CD4-positive, alpha-beta memory T cell (primary cell): ENCODE results near the gene PVALB. TPM values are rescaled to one million over a fixed set of nuclear protein-coding genes. Genes with fewer than 3 reads are reported as not detected.

ENCODE experiments used
- CTCF ChIA-PET: fragments of 350-600 bp; sonication (Branson Sonifier 250); formaldehyde crosslinking; loops from one replicate; lab custom pipeline; 2021; ENCODE audit warnings: inconsistent platforms; ENCODE audit not compliant: partially characterized antibody; lab: Charles Lee
- POLR2A ChIA-PET: fragments of 350-600 bp; sonication (Branson Sonifier 250); formaldehyde crosslinking; loops from one replicate; lab custom pipeline; 2021; ENCODE audit not compliant: partially characterized antibody; lab: Charles Lee
- DNase-seq, 5 donors: peaks; one replicate each; pipeline versions ENCODE4 v3.0.0 to v3.0.0-alpha.2; 2020 to 2022; ENCODE audit warnings: mixed read lengths in 1 of 5
- H3K27ac ChIP-seq: one replicate; pipeline ENCODE4 v1.7.0; 2013; ENCODE audit warnings: low read depth, low read length
- H3K27me3 ChIP-seq: 2 replicates; pipeline ENCODE4 v1.7.0; 2013; ENCODE audit warnings: mild to moderate bottlenecking, low read length, moderate library complexity; ENCODE audit not compliant: insufficient read depth
- H3K36me3 ChIP-seq: 2 replicates; pipeline ENCODE4 v1.7.0; 2013; ENCODE audit warnings: mild to moderate bottlenecking, low read length, moderate library complexity; ENCODE audit not compliant: insufficient read depth
- H3K4me1 ChIP-seq: 2 replicates; pipeline ENCODE4 v1.7.0; 2013; ENCODE audit warnings: mild to moderate bottlenecking, low read length, moderate library complexity; ENCODE audit not compliant: insufficient read depth
- H3K4me3 ChIP-seq, 2 donors: one replicate each; pipeline ENCODE4 v1.7.0; 2013; ENCODE audit warnings: low read length in 2 of 2, mild to moderate bottlenecking in 1 of 2
- H3K9me3 ChIP-seq, 2 donors: one replicate each; pipeline ENCODE4 v1.7.0; 2013; ENCODE audit warnings: low read length in 2 of 2, control low read depth in 1 of 2; ENCODE audit not compliant: control insufficient read depth in 1 of 2
- H3K27ac Mint-ChIP-seq, 7 donors: one replicate each; pipeline ENCODE4 v1.8.0; 2020 to 2021; ENCODE audit warnings: mixed read lengths in 7 of 7, mild to moderate bottlenecking in 6 of 7, inconsistent platforms in 3 of 7, moderate library complexity in 3 of 7
- H3K27me3 Mint-ChIP-seq, 2 donors: one replicate each; pipeline ENCODE4 v1.8.0; 2020 to 2021; ENCODE audit warnings: mixed read lengths in 2 of 2
- H3K36me3 Mint-ChIP-seq, 2 donors: one replicate each; pipeline ENCODE4 v1.8.0; 2020 to 2021; ENCODE audit warnings: mixed read lengths in 2 of 2, inconsistent platforms in 1 of 2, mild to moderate bottlenecking in 1 of 2
- H3K4me1 Mint-ChIP-seq, 4 donors: one replicate each; pipeline ENCODE4 v1.8.0; 2020 to 2021; ENCODE audit warnings: mixed read lengths in 4 of 4, mild to moderate bottlenecking in 1 of 4
- H3K4me3 Mint-ChIP-seq, 8 donors: one replicate each; pipeline ENCODE4 v1.8.0; 2020 to 2021; ENCODE audit warnings: mixed read lengths in 8 of 8, mild to moderate bottlenecking in 7 of 8, moderate library complexity in 6 of 8, inconsistent platforms in 3 of 8
- H3K9me3 Mint-ChIP-seq, 8 donors: one replicate each; pipeline ENCODE4 v1.8.0; 2020 to 2021; ENCODE audit warnings: mixed read lengths in 8 of 8, mild to moderate bottlenecking in 5 of 8, inconsistent platforms in 3 of 8, moderate library complexity in 1 of 8
- intact Hi-C: fragments of 100-400 bp; cut with micrococcal nuclease; formaldehyde crosslinking; loops from one replicate; pipeline ENCODE4 v1.15.1; 2023
- polyA plus RNA-seq, 2 donors: library from polyadenylated mRNA; unstranded; fragments of 300-500 nt; fragmentation: Illumina TruSeq; gene quantifications; one replicate each; pipeline ENCODE4 v1.2.3, GENCODE V29; 2021
- total RNA-seq, 2 experiments: library from RNA; stranded (reverse); gene quantifications; one replicate each; pipeline ENCODE4 v1.2.3, GENCODE V29; 2021

PVALB gene
- total and polyA plus RNA-seq, 4 experiments from 2014 or later, result not detected

GRCh38 chr22:36803358-36803757 lies 13.5 kb downstream of the PVALB start:
- no peak overlapping the region for H3K4me3 ChIP-seq
- H3K9me3 ChIP-seq, result no peaks in the 10 kb centered on the region
- no peaks in the 10 kb centered on the region for H3K36me3 ChIP-seq
- H3K27ac ChIP-seq, result no peak overlapping the region
- ChIA-PET CTCF (no interaction called here), POLR2A (no interaction called here)
- Mint-ChIP-seq H3K4me1 (peaks cover 6 to 14% (median 7%) of the 10 kb centered on the region in 4 donors), H3K9me3 (no peaks in the 10 kb centered on the region), H3K27ac (no peak overlapping the region), H3K27me3 (peaks cover 3 to 18% of the 10 kb centered on the region in 2 donors), H3K36me3 (no peaks in the 10 kb centered on the region), H3K4me3 (no peak overlapping the region)
- DNase-seq, result no peak
- intact Hi-C loops, result no loop called here
- H3K4me1 ChIP-seq, result peaks cover 6% of the 10 kb centered on the region
- no peaks in the 10 kb centered on the region for H3K27me3 ChIP-seq

DNA sequence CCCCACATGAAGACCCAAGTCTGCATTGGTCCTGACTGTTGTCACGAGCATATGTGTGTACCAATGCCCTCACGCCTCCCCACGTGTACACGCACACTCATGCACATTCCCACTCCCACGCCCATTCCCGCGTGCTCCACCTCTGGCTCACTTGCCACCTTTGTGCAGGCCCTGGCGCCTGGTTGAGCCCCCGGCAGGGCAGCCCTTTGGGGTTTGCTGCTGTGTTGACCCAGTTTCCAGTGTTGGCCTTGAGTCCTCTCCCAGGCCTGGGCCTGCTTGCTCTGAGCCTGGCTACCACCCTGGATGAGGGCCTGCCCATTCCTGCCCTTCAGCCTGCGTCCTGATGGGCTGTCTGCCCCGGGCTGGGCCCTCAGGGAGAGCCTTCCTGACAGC lies 18.2 kb downstream of the PVALB start:
- peaks cover 2 to 13% of the 10 kb centered on the region in 2 donors for H3K27me3 Mint-ChIP-seq
- intact Hi-C loops, result no loop called here
- no peaks in the 10 kb centered on the region for H3K9me3 Mint-ChIP-seq
- CTCF ChIA-PET, result no interaction called here
- POLR2A ChIA-PET, result no interaction called here
- H3K4me1 Mint-ChIP-seq, result no peaks in the 10 kb centered on the region
- Histone ChIP-seq H3K9me3 (no peaks in the 10 kb centered on the region), H3K27ac (no peak overlapping the region), H3K4me3 (no peak overlapping the region), H3K4me1 (no peaks in the 10 kb centered on the region), H3K36me3 (no peaks in the 10 kb centered on the region), H3K27me3 (no peaks in the 10 kb centered on the region)
- H3K4me3 Mint-ChIP-seq, result peak overlapping the region in 1 of 8 donors; percentile 16
- H3K27ac Mint-ChIP-seq, result no peak overlapping the region
- no peak for DNase-seq
- no peaks in the 10 kb centered on the region for H3K36me3 Mint-ChIP-seq

GRCh38 chr22:36797911-36798673 lies 18.7 kb downstream of the PVALB start:
- no peaks in the 10 kb centered on the region for H3K9me3 ChIP-seq
- POLR2A ChIA-PET, result no interaction called here
- H3K4me1 ChIP-seq, result no peaks in the 10 kb centered on the region
- H3K36me3 ChIP-seq, result no peaks in the 10 kb centered on the region
- Mint-ChIP-seq H3K4me3 (no peak overlapping the region), H3K36me3 (no peaks in the 10 kb centered on the region), H3K27me3 (peaks cover 0 to 9% of the 10 kb centered on the region in 2 donors), H3K4me1 (no peaks in the 10 kb centered on the region), H3K9me3 (no peaks in the 10 kb centered on the region), H3K27ac (no peak overlapping the region)
- H3K27ac ChIP-seq, result no peak overlapping the region
- H3K27me3 ChIP-seq, result no peaks in the 10 kb centered on the region
- intact Hi-C loops, result no loop called here
- CTCF ChIA-PET, result no interaction called here
- no peak for DNase-seq
- H3K4me3 ChIP-seq, result no peak overlapping the region

- Mint-ChIP-seq H3K27me3 (peaks cover 0 to 7% of the 10 kb centered on the region in 2 donors), H3K4me3 (no peak overlapping the region), H3K4me1 (no peaks in the 10 kb centered on the region), H3K27ac (no peak overlapping the region), H3K36me3 (no peaks in the 10 kb centered on the region), H3K9me3 (no peaks in the 10 kb centered on the region)
- Histone ChIP-seq H3K36me3 (no peaks in the 10 kb centered on the region), H3K27me3 (no peaks in the 10 kb centered on the region), H3K4me1 (no peaks in the 10 kb centered on the region), H3K27ac (no peak overlapping the region), H3K4me3 (no peak overlapping the region), H3K9me3 (no peaks in the 10 kb centered on the region)
- no peak for DNase-seq
- intact Hi-C loops, result no loop called here
- CTCF ChIA-PET, result no interaction called here
- POLR2A ChIA-PET, result no interaction called here
Observed at GRCh38 chr22:36797374-36797773, 19.5 kb downstream of the PVALB start.

DNA sequence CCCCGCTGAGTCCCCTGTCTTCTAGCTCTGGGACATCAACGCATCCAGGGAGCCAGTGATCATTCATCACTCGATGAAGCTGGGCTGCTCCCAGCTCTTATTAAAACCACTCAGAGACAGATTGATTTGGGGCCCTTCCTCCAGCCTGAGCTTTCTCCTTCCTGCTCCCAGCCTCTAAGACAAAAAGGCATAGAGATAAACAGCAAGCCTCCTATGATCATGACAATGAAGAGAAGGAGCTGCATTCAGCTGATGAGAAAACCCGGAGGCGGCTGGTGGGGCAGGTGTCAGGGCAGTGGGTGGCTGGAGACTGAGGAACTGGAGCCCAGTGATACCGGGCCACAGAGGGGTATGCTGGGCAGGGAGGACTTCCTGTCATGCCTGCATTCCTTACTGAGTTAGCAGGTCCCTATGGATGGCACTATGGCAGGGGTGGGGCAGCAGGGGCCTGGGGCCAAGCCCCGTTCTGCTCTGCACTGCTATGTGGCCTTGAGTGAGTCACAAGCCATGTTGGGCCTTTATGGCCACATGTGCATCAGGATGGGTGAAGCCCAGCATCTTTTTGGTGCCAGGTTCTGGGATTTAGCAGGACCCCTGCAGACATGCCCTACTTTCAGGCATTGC lies 20.2 kb downstream of the PVALB start:
- intact Hi-C loops, result no loop called here
- H3K4me3 Mint-ChIP-seq, result no peak overlapping the region
- H3K27me3 ChIP-seq, result no peaks in the 10 kb centered on the region
- peaks cover 0 to 7% of the 10 kb centered on the region in 2 donors for H3K27me3 Mint-ChIP-seq
- CTCF ChIA-PET, result no interaction called here
- H3K27ac Mint-ChIP-seq, result no peak overlapping the region
- POLR2A ChIA-PET, result no interaction called here
- H3K36me3 Mint-ChIP-seq, result no peaks in the 10 kb centered on the region
- no peaks in the 10 kb centered on the region for H3K36me3 ChIP-seq
- DNase-seq, result no peak
- no peaks in the 10 kb centered on the region for H3K9me3 Mint-ChIP-seq
- no peaks in the 10 kb centered on the region for H3K4me1 Mint-ChIP-seq
- H3K9me3 ChIP-seq, result no peaks in the 10 kb centered on the region
- no peak overlapping the region for H3K27ac ChIP-seq
- no peak overlapping the region for H3K4me3 ChIP-seq
- H3K4me1 ChIP-seq, result no peaks in the 10 kb centered on the region

- CTCF ChIA-PET, result no interaction called here
Observed at GRCh38 chr22:36795633-36796032, 21.2 kb downstream of the PVALB start.

DNA sequence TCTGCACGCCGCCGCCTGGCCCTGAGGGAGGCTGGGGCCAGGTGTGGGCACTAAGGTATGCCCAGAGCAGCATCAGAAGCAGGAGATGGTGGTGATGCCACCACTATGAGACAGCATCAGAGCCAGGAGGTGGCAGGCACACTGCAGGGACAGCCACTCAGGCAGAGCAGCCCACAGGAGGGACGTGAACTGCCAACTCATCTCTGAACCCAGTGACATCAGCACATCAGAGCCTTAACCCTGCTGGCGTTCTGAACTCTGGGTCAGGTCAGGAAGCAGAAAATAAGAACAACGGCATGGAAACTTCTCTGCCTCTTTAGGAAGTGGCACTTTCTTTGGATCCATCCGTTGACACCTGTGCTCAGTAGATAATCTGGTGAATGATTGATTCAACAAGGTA lies 26.2 kb downstream of the PVALB start:
- intact Hi-C loops, result no loop called here
- no peaks in the 10 kb centered on the region for H3K9me3 ChIP-seq
- H3K4me3 ChIP-seq, result no peak overlapping the region
- Mint-ChIP-seq H3K4me3 (no peak overlapping the region), H3K9me3 (no peaks in the 10 kb centered on the region), H3K4me1 (no peaks in the 10 kb centered on the region), H3K36me3 (no peaks in the 10 kb centered on the region), H3K27ac (no peak overlapping the region), H3K27me3 (peaks cover 3 to 8% of the 10 kb centered on the region in 2 donors)
- H3K27ac ChIP-seq, result no peak overlapping the region
- H3K27me3 ChIP-seq, result peaks cover 5% of the 10 kb centered on the region
- ChIA-PET CTCF (interaction anchor here (0.6 kb wide), 1 partner anchor 45 kb away, joined by 3 read pairs; no protein-coding TSS in a partner anchor), POLR2A (no interaction called here)
- H3K36me3 ChIP-seq, result no peaks in the 10 kb centered on the region
- DNase-seq, result no peak
- H3K4me1 ChIP-seq, result no peaks in the 10 kb centered on the region

More at GRCh38 chr22:36795633-36796032, 21.2 kb downstream of the PVALB start:
- H3K27ac Mint-ChIP-seq, result no peak overlapping the region
- no peaks in the 10 kb centered on the region for H3K9me3 Mint-ChIP-seq
- DNase-seq, result no peak
- Histone ChIP-seq H3K36me3 (no peaks in the 10 kb centered on the region), H3K9me3 (no peaks in the 10 kb centered on the region), H3K4me3 (no peak overlapping the region), H3K27ac (no peak overlapping the region), H3K27me3 (no peaks in the 10 kb centered on the region), H3K4me1 (no peaks in the 10 kb centered on the region)
- peaks cover 0 to 9% of the 10 kb centered on the region in 2 donors for H3K27me3 Mint-ChIP-seq
- intact Hi-C loops, result no loop called here
- POLR2A ChIA-PET, result no interaction called here
- H3K4me3 Mint-ChIP-seq, result no peak overlapping the region
- no peaks in the 10 kb centered on the region for H3K36me3 Mint-ChIP-seq
- no peaks in the 10 kb centered on the region for H3K4me1 Mint-ChIP-seq
